ENCODE data around the gene BPGM. TPM values are rescaled to one million over a fixed set of nuclear protein-coding genes. Genes with fewer than 3 reads are reported as not detected.
A peak's percentile ranks its signal among the peaks of the same experiment; 100 is the strongest.

Gene BPGM
- total RNA-seq (2022) (23.3 and 32.5 TPM in 2 replicates), Bru-seq, nascent RNA (percentile 78 among the genes with signal in this experiment), BruChase-seq, experiment 1, labeled RNA remaining after a 6-hour chase (percentile 63 among the genes with signal in this experiment), BruChase-seq, experiment 2, labeled RNA remaining after a 2-hour chase (percentile 74 among the genes with signal in this experiment)
- long read RNA-seq, transcript BPGM-201 (3 exons, 1,753 nt), result major isoform, 45 of 51 reads
- long read RNA-seq, partial matches to known transcripts, result 3 of 51 reads
- long read RNA-seq, other reads (novel, unspliced or antisense), result 2 of 51 reads

GRCh38 chr7:134646425-134647305, at the start of gene BPGM:
Gene BPGM, plus strand, starts transcription at chr7:134646853. Its CDS starts 14,655 bp downstream, at chr7:134661508.
- CTCF ChIA-PET, result interaction anchor here (0.6 to 1.9 kb wide), 8 partner anchors 9 to 198 kb away, joined by 3 to 9 read pairs (median 4); partner anchors contain the start of gene AKR1B10
- peaks cover 37% of the 10 kb centered on the region for H3K4me1 Mint-ChIP-seq (ENCODE audit: low read depth, unreplicated experiment)
- BruUV-seq (replicated peaks), result TSS peak; percentile 72
- no peaks in the 10 kb centered on the region for H3K27me3 Mint-ChIP-seq (ENCODE audit: unreplicated experiment)
- H3K4me3 Mint-ChIP-seq (ENCODE audit: low read depth, unreplicated experiment), result no peak within 1 kb of the TSS
- DNase-seq, result peak; percentile 98
- no peak within 1 kb of the TSS for H3K27ac Mint-ChIP-seq (ENCODE audit: unreplicated experiment)
- H3K36me3 Mint-ChIP-seq (ENCODE audit: insufficient read depth, unreplicated experiment), result peaks cover 6% of the 10 kb centered on the region
- TF ChIP-seq CTCF (IDR thresholded peaks at IDR 0.05; ENCODE audit: unreplicated experiment), result no peak
- peaks cover 2% of the 10 kb centered on the region for H3K9me3 Mint-ChIP-seq (ENCODE audit: low read depth, unreplicated experiment)
- intact Hi-C loops (cut with micrococcal nuclease; ENCODE audit: unreplicated experiment), result loop anchor here (10.0 kb wide), 1 partner anchor 528 kb away; the partner anchor contains the start of gene CYREN

- DNase-seq, result no peak
- Mint-ChIP-seq H3K4me1 (ENCODE audit: low read depth, unreplicated experiment) (peaks cover 14% of the 10 kb centered on the region), H3K9me3 (ENCODE audit: low read depth, unreplicated experiment) (peaks cover 4% of the 10 kb centered on the region), H3K27ac (ENCODE audit: unreplicated experiment) (no peak overlapping the region), H3K36me3 (ENCODE audit: insufficient read depth, unreplicated experiment) (no peaks in the 10 kb centered on the region), H3K27me3 (ENCODE audit: unreplicated experiment) (no peaks in the 10 kb centered on the region), H3K4me3 (ENCODE audit: low read depth, unreplicated experiment) (no peak overlapping the region)
- CTCF ChIA-PET, result no interaction called here
- BruUV-seq (replicated peaks), result no TSS peak
- no peak for TF ChIP-seq CTCF (IDR thresholded peaks at IDR 0.05; ENCODE audit: unreplicated experiment)
- intact Hi-C loops (cut with micrococcal nuclease; ENCODE audit: unreplicated experiment), result no loop called here
Observed at GRCh38 chr7:134599371-134599770, 47.3 kb upstream of the BPGM start.

GRCh38 chr7:134601459-134601858, 45.2 kb upstream of the BPGM start:
- no TSS peak for BruUV-seq (replicated peaks)
- H3K4me3 Mint-ChIP-seq (ENCODE audit: low read depth, unreplicated experiment), result no peak overlapping the region
- TF ChIP-seq CTCF (IDR thresholded peaks at IDR 0.05; ENCODE audit: unreplicated experiment), result no peak
- H3K36me3 Mint-ChIP-seq (ENCODE audit: insufficient read depth, unreplicated experiment), result no peaks in the 10 kb centered on the region
- peaks cover 7% of the 10 kb centered on the region for H3K27me3 Mint-ChIP-seq (ENCODE audit: unreplicated experiment)
- no peak for DNase-seq
- no peak overlapping the region for H3K27ac Mint-ChIP-seq (ENCODE audit: unreplicated experiment)
- H3K9me3 Mint-ChIP-seq (ENCODE audit: low read depth, unreplicated experiment), result peaks cover 4% of the 10 kb centered on the region
- H3K4me1 Mint-ChIP-seq (ENCODE audit: low read depth, unreplicated experiment), result peaks cover 28% of the 10 kb centered on the region
- intact Hi-C loops (cut with micrococcal nuclease; ENCODE audit: unreplicated experiment), result no loop called here
- CTCF ChIA-PET, result no interaction called here

GRCh38 chr7:134602881-134603451, 43.7 kb upstream of the BPGM start:
- DNase-seq, result no peak
- peak overlapping the region; percentile 33 for H3K27ac Mint-ChIP-seq (ENCODE audit: unreplicated experiment)
- CTCF ChIA-PET, result interaction anchor here (0.8 to 1.6 kb wide), 4 partner anchors 55 to 170 kb away, joined by 4 to 10 read pairs (median 4); partner anchors contain the start of gene AKR1B10

More at GRCh38 chr7:134602881-134603451, 43.7 kb upstream of the BPGM start:
- Mint-ChIP-seq H3K4me3 (ENCODE audit: low read depth, unreplicated experiment) (no peak overlapping the region), H3K9me3 (ENCODE audit: low read depth, unreplicated experiment) (peaks cover 4% of the 10 kb centered on the region), H3K27me3 (ENCODE audit: unreplicated experiment) (peaks cover 19% of the 10 kb centered on the region), H3K36me3 (ENCODE audit: insufficient read depth, unreplicated experiment) (no peaks in the 10 kb centered on the region), H3K4me1 (ENCODE audit: low read depth, unreplicated experiment) (peaks cover 32% of the 10 kb centered on the region)
- intact Hi-C loops (cut with micrococcal nuclease; ENCODE audit: unreplicated experiment), result loop anchor here (2.0 kb wide), 1 partner anchor 38 kb away; no protein-coding TSS in a partner anchor
- TF ChIP-seq CTCF (IDR thresholded peaks at IDR 0.05; ENCODE audit: unreplicated experiment), result no peak
- BruUV-seq (replicated peaks), result no TSS peak

Data from Calu3 (cell line).